GM19455 (cell line): ENCODE data around the gene PAM16.

Source experiments
- ATAC-seq: cut with Tn5 transposase; IDR thresholded peaks from one replicate; pipeline ENCODE4 v1.9.1; 2021; ENCODE audit not compliant: unreplicated experiment

PAM16 gene

DNA sequence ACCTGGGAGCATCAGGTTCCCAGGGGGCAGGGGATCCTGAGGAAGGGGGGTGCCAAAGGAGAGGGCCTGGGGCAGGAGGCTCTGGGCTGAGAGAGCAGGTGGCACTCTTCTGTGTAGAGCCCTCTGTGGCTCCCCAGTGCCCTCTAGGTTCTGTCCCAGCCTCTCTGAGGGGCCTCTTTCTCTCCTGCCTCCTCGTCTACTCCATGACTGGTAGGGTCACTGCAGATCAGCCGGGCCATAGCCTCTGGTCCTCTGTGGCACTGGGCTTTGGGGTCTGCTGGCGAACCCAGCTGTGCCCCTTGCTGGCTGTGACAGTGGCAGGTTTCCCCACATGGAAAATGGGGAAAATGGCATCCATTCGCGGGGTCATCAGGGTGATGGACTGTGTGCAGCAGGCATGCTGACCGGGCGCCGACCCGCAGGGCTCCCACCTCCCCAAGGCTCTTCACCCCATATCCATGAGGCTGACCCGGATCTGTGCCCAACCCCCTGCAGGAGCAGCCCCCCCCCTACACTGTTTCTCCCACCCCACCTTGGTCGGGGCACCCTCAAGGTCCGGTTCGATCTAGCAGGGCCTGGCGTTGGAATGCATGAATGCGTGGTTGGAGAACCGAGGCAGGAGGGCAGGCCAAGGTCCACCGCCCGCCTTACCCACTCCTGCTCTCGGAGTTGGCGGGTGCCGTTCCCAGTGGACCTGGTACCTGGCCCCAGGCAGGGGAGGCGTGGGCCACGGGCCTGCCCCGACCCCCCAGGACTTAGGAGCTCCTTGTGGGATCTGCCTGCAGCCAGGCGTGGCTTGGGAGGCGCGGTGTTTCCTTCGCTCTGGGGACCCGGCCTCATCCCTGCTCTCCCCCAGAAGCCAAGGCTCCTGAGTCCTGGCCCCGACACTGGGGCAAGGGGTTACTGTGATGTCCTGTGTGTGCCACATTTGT lies 28.7 kb downstream of the PAM16 start:
- no peak for ATAC-seq

DNA sequence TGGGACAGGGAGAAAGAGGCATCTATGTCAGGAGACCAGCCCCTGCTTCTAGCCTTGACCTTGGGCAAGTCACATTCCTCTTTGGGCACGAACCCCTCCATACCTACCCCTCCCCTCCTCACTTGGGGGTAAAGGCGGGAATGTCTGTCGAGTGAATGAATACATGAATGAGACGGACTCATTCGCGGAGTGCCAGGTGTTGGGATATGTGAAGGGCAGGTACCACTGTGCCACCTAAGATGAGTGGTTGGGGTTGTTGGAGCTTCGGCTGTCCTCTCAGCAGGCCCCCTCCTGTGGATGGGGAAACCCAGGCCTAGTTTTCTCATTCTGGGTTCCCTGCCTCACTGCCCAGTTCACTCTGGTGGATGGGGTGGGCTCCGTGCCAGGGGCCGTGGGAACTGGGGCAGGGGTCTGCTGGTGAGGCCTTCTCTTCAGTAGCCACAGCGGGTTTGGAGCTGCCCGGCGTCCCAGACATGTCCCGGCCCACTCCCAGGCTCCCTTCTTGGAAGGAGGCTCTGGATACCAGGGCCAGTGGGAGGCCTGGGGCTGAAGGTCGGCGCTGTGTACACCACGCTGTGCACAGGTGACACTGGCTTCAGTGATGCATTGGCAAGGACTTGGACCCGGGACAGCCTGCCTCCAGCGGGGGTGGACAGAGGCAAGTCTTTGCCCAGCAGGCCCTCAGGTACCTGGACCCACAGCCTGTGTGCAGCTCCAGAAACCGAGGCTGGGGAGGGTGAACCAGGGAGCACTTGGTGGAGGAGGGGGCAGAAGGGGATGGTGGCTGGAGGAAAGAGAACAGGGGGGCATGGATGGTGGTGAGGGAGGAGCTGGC lies 29.6 kb downstream of the PAM16 start:
- no peak for ATAC-seq

DNA sequence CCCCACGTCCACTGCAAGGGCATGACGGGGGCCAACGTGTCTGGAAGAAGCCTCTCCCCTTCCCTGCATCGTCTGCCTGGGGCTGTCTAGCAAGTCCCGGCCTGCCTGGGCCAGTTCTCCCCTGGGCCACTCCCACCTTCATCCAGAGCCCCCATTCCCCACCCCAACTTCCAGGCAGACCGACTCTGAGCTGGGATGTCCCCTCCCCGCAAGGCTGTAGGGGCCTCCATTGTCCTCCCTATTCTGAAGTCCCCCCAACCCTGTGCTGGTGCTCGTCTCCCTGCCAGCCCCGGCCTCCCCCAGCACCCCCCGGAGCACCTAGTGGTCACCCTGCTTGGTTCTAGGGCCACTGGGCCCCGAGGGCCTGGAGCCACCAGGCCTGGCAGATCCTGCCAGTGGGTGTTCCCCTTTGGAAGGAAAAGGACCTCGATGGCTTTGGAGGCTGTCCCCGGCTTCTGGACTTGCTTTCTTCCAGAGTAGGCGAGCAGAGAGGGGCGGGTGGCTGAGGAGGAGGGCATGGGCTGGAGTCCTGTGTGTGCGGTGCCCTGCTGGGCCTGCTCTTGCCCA lies 30.5 kb downstream of the PAM16 start:
- ATAC-seq, result no peak

DNA sequence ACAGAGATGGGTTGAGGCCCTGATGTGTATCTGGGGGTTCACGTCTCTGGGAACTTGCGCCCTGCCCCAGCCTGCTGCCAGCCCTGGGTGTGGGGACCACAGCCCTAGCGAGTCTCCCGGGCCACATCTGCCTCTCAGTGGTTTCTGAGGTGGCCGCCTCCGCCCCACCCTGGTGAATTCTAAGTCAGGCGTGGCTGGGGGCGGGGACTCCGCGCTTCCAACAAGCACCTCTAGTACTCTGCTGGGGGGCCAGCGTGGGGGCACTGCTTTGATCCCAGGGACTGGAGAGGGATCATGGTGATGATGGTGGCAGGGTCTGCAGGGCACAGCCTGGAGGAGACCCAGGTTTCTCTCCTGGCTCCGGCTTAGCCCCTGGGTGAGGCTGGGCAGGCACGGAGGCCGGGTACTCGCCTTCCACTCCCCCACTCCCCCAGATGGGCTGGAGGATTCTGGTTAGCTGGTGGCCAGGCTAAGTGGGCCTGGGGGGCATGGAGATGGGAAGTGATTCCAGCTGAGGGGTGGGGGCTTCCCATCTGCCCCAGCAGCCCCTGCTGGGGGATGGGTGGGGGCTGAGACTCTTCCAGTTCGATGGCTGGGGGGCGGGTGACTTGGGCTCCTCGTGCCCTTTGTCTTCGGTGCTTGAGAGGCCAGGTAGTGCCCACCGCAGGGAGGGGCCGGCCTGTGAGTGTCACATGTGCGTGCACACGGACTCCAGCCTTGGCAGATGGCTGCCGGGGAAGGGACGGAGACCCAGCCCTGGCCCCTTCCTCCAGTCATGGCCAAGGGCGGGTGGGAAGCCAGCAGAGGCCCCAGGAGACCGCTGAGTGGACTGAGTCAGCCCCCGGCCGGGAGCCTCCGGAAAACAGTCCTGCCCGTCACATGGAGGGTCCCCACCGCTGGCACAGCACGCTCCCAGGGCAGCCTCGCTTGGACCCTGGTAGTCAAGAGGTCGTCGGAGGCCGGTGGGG lies 31.4 kb downstream of the PAM16 start:
- ATAC-seq, result no peak

DNA sequence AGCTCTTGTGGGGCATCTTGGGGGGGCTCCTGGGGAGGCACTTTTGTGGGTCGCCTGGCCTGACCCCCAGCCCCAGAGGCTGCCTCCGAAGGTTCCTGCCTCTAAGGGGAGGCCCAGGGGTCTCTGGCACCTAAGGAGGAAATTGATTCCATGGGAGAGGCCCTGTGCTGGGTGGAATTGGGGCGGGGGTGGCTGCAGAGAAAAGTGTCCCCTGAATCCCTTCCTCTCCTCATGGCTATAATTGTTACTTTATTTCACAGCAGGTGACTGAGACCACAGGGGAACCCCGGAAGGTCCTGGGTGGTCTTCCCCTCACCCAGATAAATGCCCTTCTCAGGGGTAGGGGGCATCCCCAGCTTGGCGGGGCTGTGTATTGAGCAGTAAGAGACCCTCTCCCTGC lies 32.2 kb downstream of the PAM16 start:
- ATAC-seq, result no peak

DNA sequence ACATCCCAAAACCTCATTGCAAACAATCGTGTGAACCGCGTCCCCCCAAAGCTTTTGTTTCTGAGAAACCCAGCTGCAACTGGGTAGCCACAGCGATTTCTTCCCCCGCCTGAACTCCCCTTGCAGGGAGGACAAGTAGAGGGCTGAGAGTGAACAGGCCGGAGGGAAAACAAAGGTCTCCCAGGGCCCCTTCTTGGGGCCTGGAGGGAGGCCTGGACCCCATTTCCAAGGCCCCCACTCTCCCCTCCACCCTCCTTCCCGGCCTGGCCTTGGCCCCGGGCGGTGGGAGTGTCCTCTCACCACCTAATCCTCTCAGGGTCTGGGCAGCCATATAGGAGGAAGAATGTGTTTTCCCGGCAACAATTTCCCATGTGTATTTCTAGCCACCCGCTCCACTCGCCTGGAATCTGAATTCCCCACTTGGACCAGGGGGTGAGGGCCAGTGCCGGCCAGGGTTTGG lies 32.6 kb downstream of the PAM16 start:
- no peak for ATAC-seq

DNA sequence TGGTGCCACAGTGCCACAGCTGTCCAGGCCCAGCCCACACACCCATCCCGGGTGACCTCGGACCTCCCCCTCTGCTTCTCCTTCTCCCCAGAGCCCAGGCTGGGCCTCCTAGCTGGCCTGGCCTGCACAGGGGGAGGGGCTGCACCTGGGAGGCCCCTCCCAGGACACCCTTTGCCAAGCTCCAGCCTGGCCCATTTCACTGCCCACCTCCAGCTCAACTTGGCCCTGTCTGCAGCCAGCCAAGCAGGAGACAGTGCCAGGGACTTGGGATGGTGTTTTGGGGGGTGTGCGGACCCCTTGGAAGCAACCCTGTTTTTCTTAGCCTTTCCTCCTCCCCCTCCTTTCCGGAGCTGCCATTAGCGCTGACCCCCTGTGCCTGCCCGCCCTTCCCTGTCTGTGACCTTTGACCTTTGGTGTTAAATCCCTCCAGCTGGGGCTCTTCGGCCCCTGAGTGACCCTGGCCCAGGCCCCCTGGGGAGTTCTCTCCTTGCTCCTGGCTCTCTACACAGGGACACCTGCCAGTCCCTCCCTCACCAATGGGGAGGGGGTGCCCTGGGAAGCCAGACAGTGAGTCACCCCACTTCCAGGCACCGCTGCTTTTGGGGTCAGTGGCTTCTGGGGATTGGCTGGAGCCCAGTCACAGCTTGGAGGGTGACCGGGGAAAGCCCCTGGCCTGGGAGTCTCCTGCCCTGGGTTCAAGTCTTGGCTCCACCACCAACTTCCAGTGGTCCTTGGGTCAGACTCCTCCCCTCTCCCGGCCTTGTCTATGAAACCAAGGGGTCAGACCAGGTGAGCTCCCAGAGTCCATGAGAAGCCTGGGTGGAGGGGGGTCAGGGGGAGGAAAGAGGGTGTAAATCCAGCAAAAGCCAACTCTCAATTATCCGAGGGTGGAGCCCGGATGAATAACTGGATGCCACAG lies 33.3 kb downstream of the PAM16 start:
- no peak for ATAC-seq

DNA sequence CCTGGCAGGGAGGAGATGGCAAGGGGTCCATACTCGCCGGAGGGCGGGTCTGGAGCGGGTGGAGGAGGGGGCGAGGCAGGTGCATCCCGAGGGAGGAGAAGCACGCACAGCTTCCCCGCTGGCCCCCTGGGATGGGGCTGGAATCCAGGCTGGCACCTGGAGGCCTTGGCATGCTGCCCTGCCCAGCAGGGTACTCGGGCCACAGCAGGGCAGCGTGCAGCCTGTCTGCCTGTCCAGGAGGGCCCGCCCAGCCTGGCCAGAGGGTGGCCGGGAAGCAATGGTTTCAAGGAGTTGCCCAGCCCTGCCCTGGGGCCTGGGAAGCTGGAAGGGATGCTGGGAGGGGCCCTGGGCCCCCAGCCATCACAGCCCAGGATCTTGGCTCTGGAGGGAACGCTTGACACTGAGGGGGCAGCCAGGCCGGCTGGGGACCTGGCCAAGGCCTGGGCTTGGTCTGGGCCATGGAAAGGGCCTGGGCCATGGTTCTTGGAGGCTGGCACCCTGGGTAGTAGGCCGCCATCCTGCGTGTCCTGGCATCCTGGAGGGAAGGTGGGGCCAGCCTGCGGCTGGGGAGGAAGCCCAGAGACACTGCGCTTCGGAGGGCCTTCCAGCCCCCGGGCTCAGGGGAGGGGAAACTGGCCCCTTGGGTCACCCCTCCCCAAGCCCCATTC lies 34.1 kb downstream of the PAM16 start:
- no peak for ATAC-seq

DNA sequence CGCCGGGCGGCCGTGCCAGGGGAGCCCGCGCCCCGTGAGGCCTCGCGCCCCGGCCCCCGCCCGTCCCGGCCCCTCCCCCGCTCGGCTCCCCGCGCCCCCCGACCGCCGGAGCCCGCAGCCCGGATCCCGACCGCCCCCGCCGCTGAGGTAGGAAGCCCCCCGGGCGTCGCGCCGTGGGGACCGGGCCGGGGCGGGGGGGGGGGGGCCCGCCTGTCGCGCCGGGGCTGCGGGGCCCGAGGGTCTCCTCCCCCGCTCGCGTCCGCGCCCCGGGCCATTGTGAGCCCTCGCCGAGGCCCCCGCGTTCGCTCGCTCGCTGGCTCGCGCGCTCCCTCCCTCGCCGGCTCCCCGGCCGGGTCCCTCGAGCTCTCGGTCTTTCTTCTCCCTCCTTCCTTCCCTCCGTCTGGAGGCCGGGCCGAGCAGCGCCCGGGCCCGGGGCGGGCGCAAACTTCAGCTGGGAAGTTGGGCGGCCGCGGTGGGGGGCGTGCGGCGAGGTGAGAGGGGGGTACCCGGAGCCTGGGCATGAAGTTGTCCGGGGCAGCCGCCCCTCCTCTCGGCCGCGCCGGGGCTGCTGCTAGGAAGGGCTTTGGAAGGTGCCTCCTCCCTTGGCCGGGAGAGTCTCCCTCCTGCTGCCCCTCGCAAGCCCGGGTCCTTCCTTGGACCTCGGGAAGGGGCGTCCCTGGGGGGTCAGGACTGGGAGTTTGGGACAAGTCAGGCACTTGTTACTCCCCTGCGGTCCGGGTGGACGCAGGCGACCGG lies 34.8 kb downstream of the PAM16 start:
- ATAC-seq, result no peak

DNA sequence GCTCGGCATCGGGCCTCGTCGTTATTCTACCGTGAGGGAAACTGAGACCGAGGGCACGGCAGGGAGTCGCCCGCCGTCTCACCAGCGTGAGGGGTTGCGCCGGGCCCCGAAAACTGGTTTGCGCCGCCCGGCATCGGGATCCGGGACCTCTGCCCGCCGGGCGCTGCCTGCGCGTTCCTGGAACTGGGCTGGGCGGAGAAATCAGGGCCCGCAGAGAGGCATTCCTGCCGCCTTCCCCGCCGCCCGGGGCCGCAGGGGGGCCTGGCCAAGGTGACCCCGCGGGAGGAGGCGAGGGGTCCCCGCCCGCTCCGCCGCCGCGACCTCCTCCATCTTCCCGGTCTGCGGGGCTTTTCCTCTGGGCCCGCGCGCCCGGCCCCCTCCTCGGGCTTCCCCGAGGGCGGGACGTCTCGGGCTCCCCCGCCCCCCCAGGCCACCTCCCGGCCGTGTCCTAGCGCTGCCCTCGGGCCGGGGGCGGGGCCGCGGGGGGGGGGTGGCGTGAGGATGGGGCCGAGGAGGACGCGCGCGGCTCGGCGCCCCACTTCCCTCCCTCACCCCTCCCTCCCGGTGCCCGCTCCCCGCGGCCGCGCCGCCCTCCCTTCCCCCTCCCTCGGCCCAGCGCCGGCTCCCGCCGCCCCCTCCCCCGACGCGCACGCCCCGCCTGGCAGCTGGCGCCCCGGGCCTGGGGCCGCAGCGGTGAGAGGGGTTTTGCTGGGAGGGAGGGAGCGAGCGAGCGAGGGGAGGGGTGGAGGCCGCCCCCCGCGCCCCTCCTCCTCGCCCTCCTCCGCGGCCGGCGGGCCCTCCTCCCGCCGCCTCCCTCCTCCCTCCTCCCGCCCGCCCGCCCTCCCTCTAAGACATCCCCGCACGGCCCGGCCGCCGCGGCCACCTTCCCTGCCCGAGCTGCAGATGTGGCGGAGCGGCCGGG lies 35.7 kb downstream of the PAM16 start, which contains the start of gene GLIS2:
TSS of gene GLIS2 (plus strand) at position 882 of the 922 bp plus-strand sequence. CDS start 16,214 bp downstream, outside the sequence.
- no peak for ATAC-seq

DNA sequence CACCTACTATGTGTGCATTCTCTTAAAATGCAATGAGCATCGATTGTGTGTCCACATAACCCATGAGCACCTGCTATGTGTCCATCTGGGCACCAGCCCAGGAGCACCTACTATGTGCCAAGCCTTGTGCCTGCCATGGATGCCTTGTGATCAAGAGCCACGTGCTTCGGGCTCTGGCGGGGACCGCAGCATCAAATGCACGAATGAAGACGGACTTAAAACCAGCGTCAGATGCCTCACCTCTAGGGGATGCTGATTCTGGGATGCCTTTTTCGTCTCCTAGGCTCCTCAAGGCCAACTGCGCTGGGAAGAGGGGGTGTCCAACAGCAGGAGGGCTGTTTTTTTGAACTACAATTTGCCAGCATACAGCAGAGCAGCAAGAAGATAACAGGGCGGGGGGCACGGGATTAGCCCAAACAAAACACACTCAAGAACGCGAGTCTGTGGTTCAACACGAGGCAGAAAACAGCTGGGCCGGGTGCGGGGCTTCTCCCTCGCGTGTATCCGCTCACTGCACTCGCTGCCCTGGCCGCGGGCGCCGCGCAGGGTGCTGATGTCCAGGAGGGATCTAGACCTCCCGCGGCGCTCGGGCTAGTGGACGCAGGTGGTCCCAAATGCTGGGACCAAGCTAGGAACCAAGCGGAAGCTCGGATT lies 36.5 kb downstream of the PAM16 start:
- no peak for ATAC-seq

DNA sequence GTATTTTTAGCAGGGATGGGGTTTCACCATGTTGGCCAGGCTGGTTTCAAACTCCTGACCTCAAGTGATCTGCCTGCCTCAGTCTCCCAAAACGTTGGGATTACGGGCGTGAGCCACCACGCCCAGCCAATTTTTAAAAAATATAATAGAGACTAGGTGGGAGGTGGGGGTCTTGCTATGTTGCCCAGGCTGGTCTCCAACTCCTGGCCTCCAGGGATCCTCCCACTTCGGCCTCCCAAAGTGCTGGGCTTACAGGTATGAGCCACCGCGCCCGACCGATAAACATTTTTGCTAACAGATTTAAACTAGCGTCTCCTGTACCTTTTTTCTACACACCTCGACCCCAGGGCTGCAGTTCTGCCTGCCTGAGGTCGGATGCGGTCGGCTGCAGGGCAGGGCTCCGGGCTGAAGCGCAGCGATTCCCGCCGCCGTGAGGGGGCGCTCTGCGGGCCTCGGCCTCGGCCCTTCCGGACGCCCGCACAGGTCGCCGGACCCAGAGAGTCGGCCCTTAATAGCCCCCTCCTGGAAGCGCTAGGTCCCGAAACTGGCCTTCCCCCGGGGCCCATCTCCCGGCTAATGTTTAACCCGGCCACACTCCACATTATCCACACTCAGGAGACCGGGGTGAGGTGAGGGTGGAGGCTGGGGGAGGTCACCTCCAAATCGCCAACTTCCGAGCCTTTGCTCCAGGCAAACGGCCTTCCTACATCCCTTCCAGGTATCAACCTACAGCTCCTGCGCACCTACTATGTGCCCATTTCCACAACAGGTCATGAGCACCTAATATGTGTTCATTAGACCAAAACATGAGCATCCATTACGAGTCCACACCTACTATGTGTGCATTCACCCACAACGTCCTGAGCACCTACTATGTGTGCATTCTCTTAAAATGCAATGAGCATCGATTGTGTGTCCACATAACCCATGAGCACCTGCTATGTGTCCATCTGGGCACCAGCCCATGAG lies 37.3 kb downstream of the PAM16 start:
- ATAC-seq, result no peak

DNA sequence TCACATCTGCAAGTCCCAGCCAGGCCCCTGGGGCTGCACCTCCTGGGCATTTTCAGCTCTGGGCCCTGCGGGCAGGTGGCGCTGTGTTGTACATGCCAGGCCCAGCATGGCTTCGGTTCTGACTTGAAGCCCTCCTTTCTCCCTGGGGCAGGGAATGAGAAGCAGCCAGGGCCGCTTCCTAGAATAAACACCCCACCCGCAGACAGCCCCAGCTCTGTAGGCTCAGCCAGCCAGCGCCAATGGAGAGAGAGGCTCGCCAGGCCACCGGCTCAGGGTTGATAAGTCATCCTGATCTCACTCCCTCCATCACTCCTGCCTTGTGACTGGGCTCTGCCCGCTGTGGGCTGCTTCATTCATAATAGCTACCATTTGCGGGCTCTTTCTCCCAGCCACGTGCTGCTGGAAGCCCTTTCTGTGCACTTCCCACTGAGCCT lies 41.3 kb downstream of the PAM16 start:
- ATAC-seq, result no peak

DNA sequence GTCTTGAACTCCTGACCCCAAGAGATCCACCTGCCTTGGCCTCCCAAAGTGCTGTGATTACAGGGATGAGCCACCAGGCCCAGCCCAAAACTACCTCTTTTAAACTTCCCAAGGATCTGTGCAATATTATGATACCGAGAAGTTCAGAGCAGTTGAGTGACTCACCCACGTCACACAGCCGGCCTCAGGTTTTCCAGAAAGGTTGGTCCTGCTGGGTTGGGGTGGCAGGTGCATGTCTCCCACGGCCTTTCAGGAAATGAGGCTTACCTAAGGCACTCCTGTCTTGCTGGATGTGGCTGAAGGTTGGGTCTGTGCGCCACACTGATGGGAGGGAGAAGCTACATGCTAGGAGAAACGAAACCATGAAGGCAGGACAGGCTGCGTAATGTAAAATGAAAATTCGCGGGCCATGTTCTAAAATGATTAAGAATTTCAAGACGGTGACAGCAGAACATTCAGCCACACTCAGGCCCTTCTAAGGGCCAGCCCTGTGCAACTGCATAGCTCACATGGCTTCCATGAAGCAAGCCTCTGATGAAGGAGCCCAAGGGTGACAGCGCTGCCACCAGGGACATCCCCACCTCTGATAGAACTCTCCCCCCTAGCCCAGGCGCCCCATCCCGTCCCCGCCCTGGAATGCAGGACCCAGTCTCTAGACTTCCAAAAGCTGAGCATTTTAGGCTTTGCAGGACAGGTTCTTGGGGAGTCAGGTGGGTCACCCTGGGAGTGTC lies 41.9 kb downstream of the PAM16 start:
- ATAC-seq, result no peak
